Measurements from ENCODE around the gene C4orf17. TPM values are rescaled to one million over a fixed set of nuclear protein-coding genes. Genes with fewer than 3 reads are reported as not detected.

C4orf17 gene
- total RNA-seq = not detected in 2 replicates

DNA sequence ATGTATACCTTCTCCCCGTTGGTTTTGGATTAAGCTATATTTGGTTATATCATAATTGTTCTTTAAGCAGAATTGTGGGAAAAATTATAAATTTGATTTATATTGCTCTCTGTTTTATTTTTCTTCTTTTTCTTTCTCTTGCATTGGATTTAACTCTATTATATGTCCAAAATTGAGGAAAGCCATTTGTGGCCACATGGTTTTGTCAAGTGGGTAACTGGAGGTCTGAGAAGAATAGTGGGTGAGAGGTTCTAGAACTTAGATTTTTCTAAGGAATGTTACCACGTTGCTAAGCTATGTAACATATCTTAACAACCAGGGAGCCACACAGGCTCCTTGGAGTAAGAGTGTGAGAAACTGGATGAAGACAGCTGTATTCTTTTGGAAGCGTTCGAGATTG, at the start of gene C4orf17:
TSS of gene C4orf17 (plus strand) at position 301 of the 400 bp plus-strand sequence. CDS start 2,061 bp downstream, outside the sequence.

DNA sequence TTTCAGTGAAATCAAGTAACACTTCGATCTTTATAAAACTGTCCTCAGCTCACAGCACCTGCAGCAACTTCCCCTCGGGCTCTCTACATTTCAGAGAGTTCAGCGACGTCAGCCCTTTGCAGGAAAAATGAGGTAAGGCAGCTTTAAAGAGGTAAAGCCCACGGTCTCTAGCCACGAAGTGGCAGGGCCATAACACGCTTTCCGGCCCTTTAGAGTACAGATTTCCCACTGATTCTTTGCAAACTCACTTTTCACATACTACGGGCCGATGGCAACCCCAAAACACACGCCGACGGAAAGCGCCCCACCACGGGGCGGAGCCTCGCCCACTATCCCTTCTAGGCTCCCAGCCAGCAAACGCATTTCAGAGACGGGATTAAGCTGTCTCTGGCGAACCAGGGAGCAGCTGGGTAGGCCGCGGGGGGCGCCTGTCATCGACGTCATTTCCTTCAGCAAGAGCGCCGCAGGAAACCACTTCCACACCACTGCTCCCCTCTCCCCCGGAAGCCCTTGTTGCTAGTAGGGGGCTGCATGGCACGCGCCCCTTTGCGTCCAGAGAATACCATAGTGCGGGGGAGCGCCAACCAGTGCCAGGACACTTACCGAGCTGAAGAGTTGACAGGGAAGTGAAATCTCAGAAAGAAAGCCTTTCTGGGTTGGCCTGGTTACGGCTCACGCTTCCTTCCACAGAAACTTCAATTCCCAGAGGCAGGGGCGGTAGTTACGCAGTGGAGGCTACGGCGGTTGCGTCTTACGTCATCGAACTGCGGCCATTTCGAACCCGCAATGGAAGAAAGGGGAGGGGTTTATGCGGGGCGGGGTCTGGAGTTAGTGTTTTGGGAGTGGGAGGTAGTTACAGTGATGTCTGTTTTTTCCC, 52.7 kb downstream of the C4orf17 start, which contains the start of gene TRMT10A:
TSS of gene TRMT10A (minus strand) at position 730 of the 877 bp plus-strand sequence. CDS start 4,701 bp downstream, outside the sequence.

DNA sequence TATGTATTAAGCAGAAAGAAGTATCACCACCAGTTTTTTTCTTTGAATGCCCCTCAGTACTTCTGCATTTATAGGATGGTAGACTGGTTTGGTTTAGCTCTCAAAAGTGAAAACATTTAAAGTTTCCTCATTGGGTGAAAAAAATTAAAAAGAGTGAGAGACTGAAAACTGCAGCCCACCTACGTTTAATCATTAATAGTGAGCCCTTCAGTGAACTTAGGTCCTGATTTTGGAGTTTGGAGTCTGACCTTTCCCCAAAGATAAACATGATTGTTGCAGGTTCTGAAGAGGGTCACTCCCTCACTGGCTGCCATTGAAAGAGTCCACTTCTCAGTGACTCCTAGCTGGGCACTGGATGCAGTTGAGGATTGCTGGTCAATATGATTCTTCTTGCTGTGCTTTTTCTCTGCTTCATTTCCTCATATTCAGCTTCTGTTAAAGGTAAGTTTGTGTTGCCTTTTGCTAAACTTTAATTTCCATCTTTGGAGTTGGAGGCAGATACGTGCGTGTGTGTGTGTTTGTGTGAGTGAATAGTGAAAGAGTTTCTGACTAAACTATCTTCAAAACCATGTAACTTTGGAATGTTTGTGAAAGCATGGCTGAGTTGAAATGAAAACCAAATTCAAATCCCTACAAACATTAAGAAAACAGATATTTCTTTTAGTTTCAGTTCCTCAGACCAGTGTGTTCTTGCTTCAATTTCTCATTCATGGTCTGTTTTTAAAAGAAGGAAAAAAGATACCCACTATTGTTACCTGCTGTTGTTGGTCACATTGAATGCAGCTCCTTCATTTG, 63.9 kb downstream of the C4orf17 start, which contains the start of gene MTTP:
TSS of gene MTTP (plus strand) at position 295 of the 795 bp plus-strand sequence. CDS start at position 381, 86 bp downstream.

Other genes with a start within 250 kb of the C4orf17 start
- gene ADH1A, start 220.0 kb upstream of the C4orf17 start, total RNA-seq = not detected in 2 replicates
- 281 and 965 TPM in 2 replicates for gene ADH1B, start 189.6 kb upstream of the C4orf17 start, total RNA-seq
- 2.3 and 5.5 TPM in 2 replicates for gene ADH1C, start 158.3 kb upstream of the C4orf17 start, total RNA-seq
- gene ADH7, start 75.7 kb upstream of the C4orf17 start, total RNA-seq = 0.83 and 2.0 TPM in 2 replicates
- 5.5 and 14.3 TPM in 2 replicates for gene TRMT10A, start 53.0 kb downstream of the C4orf17 start, total RNA-seq
- 0.15 and 0.50 TPM in 2 replicates for gene MTTP, start 63.8 kb downstream of the C4orf17 start, total RNA-seq
- under 0.01 TPM in 1 of 2 replicates, not detected in the other for gene C4orf54, start 146.8 kb downstream of the C4orf17 start, total RNA-seq

Measured in smooth muscle cell of trachea (primary cell).